GM12878 (cell line): ENCODE measurements around the gene LCE1F.

Source experiments
- CEBPB ChIP-seq, 2 experiments: fragments of 150-350 bp in 1 of 2; IDR thresholded peaks; 2 replicates each; pipeline ENCODE4 v1.6.1; 2012 to 2014; ENCODE audit warnings: low read depth in 2 of 2, low read length in 2 of 2, borderline replicate concordance in 1 of 2, inconsistent platforms in 1 of 2
- DPF2 ChIP-seq: fragments of 450-650 bp; IDR thresholded peaks from 2 replicates; pipeline ENCODE4 v1.6.1; 2017; ENCODE audit warnings: mild to moderate bottlenecking
- EGR1 ChIP-seq, 2 experiments: IDR thresholded peaks; 1 replicate in 1 of 2; 2 replicates in 1 of 2; pipeline ENCODE4 v1.6.1; 2011 to 2012; ENCODE audit warnings: low read depth in 2 of 2, low read length in 2 of 2, borderline replicate concordance in 1 of 2, mild to moderate bottlenecking in 1 of 2, moderate library complexity in 1 of 2
- EZH2 ChIP-seq: IDR thresholded peaks from 2 replicates; pipeline ENCODE4 v1.6.1; 2012; ENCODE audit warnings: low read depth, mild to moderate bottlenecking, control low read depth, inconsistent platforms, low read length, borderline replicate concordance; ENCODE audit not compliant: control insufficient read depth
- RELA ChIP-seq: fragments of 450-650 bp; IDR thresholded peaks from 2 replicates; pipeline ENCODE4 v1.8.0; 2014; ENCODE audit warnings: borderline replicate concordance; ENCODE audit not compliant: partially characterized antibody
- TF ChIP-seq, protein P1 (sequence below), 3 experiments: IDR thresholded peaks in 2 of 3; conservative IDR thresholded peaks in 1 of 3; 2 replicates each; pipeline ENCODE4 v1.5.1; 2011; ENCODE audit warnings: low read depth in 3 of 3, low read length in 3 of 3, mild to moderate bottlenecking in 3 of 3, control low read depth in 2 of 3, moderate library complexity in 2 of 3, inconsistent platforms in 1 of 3, mixed read lengths in 1 of 3; ENCODE audit not compliant: control insufficient read depth in 2 of 3, insufficient read depth in 1 of 3; ENCODE audit errors: extremely low read depth in 1 of 3
- TF ChIP-seq, protein P2 (sequence below): IDR thresholded peaks from 2 replicates; pipeline ENCODE4 v1.6.1; 2011; ENCODE audit warnings: low read depth, low read length, improper control_type of control experiment, borderline replicate concordance
- TF ChIP-seq, protein P3 (sequence below): fragments of 450-650 bp; formaldehyde crosslinking; IDR thresholded peaks from 2 replicates; pipeline ENCODE4 v1.4.0; 2020; ENCODE audit warnings: mild to moderate bottlenecking, moderate library complexity

DNA sequence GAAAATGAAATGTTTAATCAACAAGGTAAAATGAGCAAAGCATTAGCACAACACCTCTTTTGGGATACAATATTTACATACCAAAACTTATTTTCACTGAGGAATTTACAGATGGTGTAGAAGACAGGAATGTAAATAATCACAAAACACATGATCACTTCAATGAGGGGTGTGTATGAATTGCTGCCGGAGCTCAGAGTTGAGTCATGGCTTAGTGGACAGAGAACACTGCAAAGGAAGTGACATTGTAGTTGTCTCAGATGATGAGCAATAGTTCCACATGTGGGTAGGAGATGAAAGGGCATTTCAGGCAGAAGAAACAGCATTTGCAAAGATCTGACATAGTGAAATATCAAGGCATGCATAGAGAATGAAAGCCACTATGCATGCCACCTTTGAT is 22.7 kb upstream of the LCE1F start:
- TF ChIP-seq, protein P1, sequence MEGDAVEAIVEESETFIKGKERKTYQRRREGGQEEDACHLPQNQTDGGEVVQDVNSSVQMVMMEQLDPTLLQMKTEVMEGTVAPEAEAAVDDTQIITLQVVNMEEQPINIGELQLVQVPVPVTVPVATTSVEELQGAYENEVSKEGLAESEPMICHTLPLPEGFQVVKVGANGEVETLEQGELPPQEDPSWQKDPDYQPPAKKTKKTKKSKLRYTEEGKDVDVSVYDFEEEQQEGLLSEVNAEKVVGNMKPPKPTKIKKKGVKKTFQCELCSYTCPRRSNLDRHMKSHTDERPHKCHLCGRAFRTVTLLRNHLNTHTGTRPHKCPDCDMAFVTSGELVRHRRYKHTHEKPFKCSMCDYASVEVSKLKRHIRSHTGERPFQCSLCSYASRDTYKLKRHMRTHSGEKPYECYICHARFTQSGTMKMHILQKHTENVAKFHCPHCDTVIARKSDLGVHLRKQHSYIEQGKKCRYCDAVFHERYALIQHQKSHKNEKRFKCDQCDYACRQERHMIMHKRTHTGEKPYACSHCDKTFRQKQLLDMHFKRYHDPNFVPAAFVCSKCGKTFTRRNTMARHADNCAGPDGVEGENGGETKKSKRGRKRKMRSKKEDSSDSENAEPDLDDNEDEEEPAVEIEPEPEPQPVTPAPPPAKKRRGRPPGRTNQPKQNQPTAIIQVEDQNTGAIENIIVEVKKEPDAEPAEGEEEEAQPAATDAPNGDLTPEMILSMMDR (IDR thresholded peaks at IDR 0.05 in 2 of 3, conservative IDR thresholded peaks at IDR 0.05 in 1 of 3; ENCODE audit: control insufficient read depth in 2 of 3, extremely low read depth in 1 of 3, insufficient read depth in 1 of 3, low read depth in 3 of 3, low read length in 3 of 3): no peak
- TF ChIP-seq, protein P2, sequence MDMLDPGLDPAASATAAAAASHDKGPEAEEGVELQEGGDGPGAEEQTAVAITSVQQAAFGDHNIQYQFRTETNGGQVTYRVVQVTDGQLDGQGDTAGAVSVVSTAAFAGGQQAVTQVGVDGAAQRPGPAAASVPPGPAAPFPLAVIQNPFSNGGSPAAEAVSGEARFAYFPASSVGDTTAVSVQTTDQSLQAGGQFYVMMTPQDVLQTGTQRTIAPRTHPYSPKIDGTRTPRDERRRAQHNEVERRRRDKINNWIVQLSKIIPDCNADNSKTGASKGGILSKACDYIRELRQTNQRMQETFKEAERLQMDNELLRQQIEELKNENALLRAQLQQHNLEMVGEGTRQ: no peak
- TF ChIP-seq EZH2 (no peak), EGR1 (IDR thresholded peaks at IDR 0.05; ENCODE audit: borderline replicate concordance in 1 of 2, low read depth in 2 of 2, low read length in 2 of 2) (no peak), CEBPB (IDR thresholded peaks at IDR 0.05; ENCODE audit: borderline replicate concordance in 1 of 2, low read depth in 2 of 2, low read length in 2 of 2) (no peak), RELA (no peak), DPF2 (no peak)
- TF ChIP-seq, protein P3, sequence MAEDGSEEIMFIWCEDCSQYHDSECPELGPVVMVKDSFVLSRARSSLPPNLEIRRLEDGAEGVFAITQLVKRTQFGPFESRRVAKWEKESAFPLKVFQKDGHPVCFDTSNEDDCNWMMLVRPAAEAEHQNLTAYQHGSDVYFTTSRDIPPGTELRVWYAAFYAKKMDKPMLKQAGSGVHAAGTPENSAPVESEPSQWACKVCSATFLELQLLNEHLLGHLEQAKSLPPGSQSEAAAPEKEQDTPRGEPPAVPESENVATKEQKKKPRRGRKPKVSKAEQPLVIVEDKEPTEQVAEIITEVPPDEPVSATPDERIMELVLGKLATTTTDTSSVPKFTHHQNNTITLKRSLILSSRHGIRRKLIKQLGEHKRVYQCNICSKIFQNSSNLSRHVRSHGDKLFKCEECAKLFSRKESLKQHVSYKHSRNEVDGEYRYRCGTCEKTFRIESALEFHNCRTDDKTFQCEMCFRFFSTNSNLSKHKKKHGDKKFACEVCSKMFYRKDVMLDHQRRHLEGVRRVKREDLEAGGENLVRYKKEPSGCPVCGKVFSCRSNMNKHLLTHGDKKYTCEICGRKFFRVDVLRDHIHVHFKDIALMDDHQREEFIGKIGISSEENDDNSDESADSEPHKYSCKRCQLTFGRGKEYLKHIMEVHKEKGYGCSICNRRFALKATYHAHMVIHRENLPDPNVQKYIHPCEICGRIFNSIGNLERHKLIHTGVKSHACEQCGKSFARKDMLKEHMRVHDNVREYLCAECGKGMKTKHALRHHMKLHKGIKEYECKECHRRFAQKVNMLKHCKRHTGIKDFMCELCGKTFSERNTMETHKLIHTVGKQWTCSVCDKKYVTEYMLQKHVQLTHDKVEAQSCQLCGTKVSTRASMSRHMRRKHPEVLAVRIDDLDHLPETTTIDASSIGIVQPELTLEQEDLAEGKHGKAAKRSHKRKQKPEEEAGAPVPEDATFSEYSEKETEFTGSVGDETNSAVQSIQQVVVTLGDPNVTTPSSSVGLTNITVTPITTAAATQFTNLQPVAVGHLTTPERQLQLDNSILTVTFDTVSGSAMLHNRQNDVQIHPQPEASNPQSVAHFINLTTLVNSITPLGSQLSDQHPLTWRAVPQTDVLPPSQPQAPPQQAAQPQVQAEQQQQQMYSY (CRISPR knock-in tag): no peak
